ENCODE data around the gene PTCH1. TPM values are rescaled to one million over a fixed set of nuclear protein-coding genes. Genes with fewer than 3 reads are reported as not detected.

Gene PTCH1
- total and polyA plus RNA-seq, 2 donors (not counting 1 experiment from before 2014, with no cell fraction given): 3.5 to 13.8 TPM

DNA sequence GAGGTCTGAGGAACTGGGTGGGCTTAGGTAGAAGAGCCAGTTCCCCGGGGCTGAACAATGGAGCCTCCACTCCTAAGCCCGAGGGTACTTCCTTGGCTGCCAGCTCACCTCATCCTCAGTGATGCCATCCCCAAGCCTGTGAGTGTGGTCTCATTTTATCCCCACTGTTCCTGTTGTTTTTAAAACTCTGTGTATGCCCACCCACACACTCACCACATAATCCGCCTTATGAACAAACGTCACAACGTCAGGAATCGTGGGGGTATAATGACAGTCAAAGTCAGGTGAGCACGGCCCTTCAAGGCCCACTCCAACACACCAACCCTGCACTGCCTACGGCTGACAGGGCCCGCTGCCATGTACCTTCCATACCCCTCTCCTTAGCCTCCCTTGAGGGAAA lies 61.1 kb downstream of the PTCH1 start:
- no peak for ATAC-seq (ENCODE audit: low read depth)
- ChIA-PET CTCF (no interaction called here), POLR2A (no interaction called here)
- Histone ChIP-seq H3K36me3 (replicated peaks in 1 of 2; ENCODE audit: control extremely low read depth in 1 of 2, control insufficient read depth in 1 of 2, extremely low read depth in 1 of 2, insufficient read depth in 2 of 2, low read length in 1 of 2) (no peaks in the 10 kb centered on the region), H3K9ac (ENCODE audit: low read length) (no peak overlapping the region), H3K4me1 (ENCODE audit: control insufficient read depth in 2 of 2, insufficient read depth in 2 of 2, low read length in 2 of 2) (no peaks in the 10 kb centered on the region), H3K9me3 (ENCODE audit: control extremely low read depth in 1 of 3, control insufficient read depth in 2 of 3, insufficient read depth in 1 of 3, low read length in 2 of 3) (no peaks in the 10 kb centered on the region), H3K79me2 (ENCODE audit: control insufficient read depth, insufficient read depth, low read length) (no peaks in the 10 kb centered on the region), H3K27ac (ENCODE audit: low read length in 2 of 2) (no peak overlapping the region), H3K4me2 (replicated peaks; ENCODE audit: low read depth, low read length, poor library complexity, severe bottlenecking) (no peak overlapping the region), H2AFZ (ENCODE audit: insufficient read depth, low read depth, low read length, poor library complexity, severe bottlenecking) (no peak overlapping the region), H3K27me3 (replicated peaks in 1 of 4; ENCODE audit: control extremely low read depth in 1 of 4, control insufficient read depth in 3 of 4, insufficient read depth in 4 of 4, low read length in 3 of 4) (no peaks in the 10 kb centered on the region), H3K4me3 (ENCODE audit: control extremely low read depth in 1 of 5, extremely low read depth in 1 of 5, insufficient read depth in 1 of 5, low read depth in 2 of 5, low read length in 4 of 5) (no peak overlapping the region), H4K20me1 (ENCODE audit: control insufficient read depth, insufficient read depth, low read length, poor library complexity, severe bottlenecking) (no peaks in the 10 kb centered on the region)
- Mint-ChIP-seq H3K9me3 (ENCODE audit: insufficient read depth) (no peaks in the 10 kb centered on the region), H3K27ac (no peak overlapping the region), H3K4me1 (peaks cover under 1% of the 10 kb centered on the region), H3K27me3 (peaks cover 13% of the 10 kb centered on the region), H3K4me3 (no peak overlapping the region)
- no peak for DNase-seq
- intact Hi-C loops (cut with micrococcal nuclease): no loop called here
- 96% methylated on average over 9 of the region's 9 CpGs for WGBS (ENCODE audit: insufficient coverage)
- TF ChIP-seq, protein P1, sequence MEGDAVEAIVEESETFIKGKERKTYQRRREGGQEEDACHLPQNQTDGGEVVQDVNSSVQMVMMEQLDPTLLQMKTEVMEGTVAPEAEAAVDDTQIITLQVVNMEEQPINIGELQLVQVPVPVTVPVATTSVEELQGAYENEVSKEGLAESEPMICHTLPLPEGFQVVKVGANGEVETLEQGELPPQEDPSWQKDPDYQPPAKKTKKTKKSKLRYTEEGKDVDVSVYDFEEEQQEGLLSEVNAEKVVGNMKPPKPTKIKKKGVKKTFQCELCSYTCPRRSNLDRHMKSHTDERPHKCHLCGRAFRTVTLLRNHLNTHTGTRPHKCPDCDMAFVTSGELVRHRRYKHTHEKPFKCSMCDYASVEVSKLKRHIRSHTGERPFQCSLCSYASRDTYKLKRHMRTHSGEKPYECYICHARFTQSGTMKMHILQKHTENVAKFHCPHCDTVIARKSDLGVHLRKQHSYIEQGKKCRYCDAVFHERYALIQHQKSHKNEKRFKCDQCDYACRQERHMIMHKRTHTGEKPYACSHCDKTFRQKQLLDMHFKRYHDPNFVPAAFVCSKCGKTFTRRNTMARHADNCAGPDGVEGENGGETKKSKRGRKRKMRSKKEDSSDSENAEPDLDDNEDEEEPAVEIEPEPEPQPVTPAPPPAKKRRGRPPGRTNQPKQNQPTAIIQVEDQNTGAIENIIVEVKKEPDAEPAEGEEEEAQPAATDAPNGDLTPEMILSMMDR (IDR thresholded peaks at IDR 0.05): no peak
- TF ChIP-seq EZH2 (IDR thresholded peaks at IDR 0.05; ENCODE audit: borderline replicate concordance, insufficient read depth, low read depth, low read length, poor library complexity, severe bottlenecking): no peak

DNA sequence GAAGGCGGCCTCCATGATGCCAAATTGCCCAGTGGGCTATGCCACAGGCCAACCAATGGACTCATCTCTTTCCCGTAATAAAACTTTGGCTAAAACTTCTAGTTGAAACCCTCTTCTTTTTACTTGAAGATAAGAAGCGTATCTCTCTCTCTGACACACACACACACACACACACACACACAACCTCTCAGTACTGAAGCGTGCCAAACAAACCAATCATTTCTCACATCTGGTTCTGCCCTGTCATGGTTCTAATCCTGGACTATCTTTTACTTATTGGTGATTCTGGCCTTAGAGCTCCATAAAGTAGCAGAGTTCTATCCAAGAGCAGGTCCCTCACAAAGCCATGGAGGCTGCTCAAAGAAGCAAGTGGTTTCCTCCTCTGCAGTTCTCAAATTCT lies 64.6 kb downstream of the PTCH1 start:
- Histone ChIP-seq H3K79me2 (ENCODE audit: control insufficient read depth, insufficient read depth, low read length) (no peaks in the 10 kb centered on the region), H3K9me3 (ENCODE audit: control extremely low read depth in 1 of 3, control insufficient read depth in 2 of 3, insufficient read depth in 1 of 3, low read length in 2 of 3) (peaks cover 0 to 3% (median 0%) of the 10 kb centered on the region in 3 donors), H3K4me3 (ENCODE audit: control extremely low read depth in 1 of 5, extremely low read depth in 1 of 5, insufficient read depth in 1 of 5, low read depth in 2 of 5, low read length in 4 of 5) (no peak overlapping the region), H3K27ac (ENCODE audit: low read length in 2 of 2) (no peak overlapping the region), H3K4me1 (ENCODE audit: control insufficient read depth in 2 of 2, insufficient read depth in 2 of 2, low read length in 2 of 2) (no peaks in the 10 kb centered on the region), H4K20me1 (ENCODE audit: control insufficient read depth, insufficient read depth, low read length, poor library complexity, severe bottlenecking) (no peaks in the 10 kb centered on the region), H3K27me3 (replicated peaks in 1 of 4; ENCODE audit: control extremely low read depth in 1 of 4, control insufficient read depth in 3 of 4, insufficient read depth in 4 of 4, low read length in 3 of 4) (peaks cover 0 to 2% (median 0%) of the 10 kb centered on the region in 4 experiments), H3K9ac (ENCODE audit: low read length) (no peak overlapping the region), H3K4me2 (replicated peaks; ENCODE audit: low read depth, low read length, poor library complexity, severe bottlenecking) (no peak overlapping the region), H3K36me3 (replicated peaks in 1 of 2; ENCODE audit: control extremely low read depth in 1 of 2, control insufficient read depth in 1 of 2, extremely low read depth in 1 of 2, insufficient read depth in 2 of 2, low read length in 1 of 2) (no peaks in the 10 kb centered on the region), H2AFZ (ENCODE audit: insufficient read depth, low read depth, low read length, poor library complexity, severe bottlenecking) (no peak overlapping the region)
- Mint-ChIP-seq H3K4me1 (no peaks in the 10 kb centered on the region), H3K4me3 (no peak overlapping the region), H3K27me3 (peaks cover 11% of the 10 kb centered on the region), H3K27ac (no peak overlapping the region), H3K9me3 (ENCODE audit: insufficient read depth) (no peaks in the 10 kb centered on the region)
- DNase-seq: no peak
- POLR2A ChIA-PET: no interaction called here
- WGBS (ENCODE audit: insufficient coverage): 96% methylated on average over 4 of the region's 4 CpGs
- ATAC-seq (ENCODE audit: low read depth): no peak
- intact Hi-C loops (cut with micrococcal nuclease): no loop called here
- TF ChIP-seq, protein P1 (IDR thresholded peaks at IDR 0.05): no peak
- no peak for TF ChIP-seq EZH2 (IDR thresholded peaks at IDR 0.05; ENCODE audit: borderline replicate concordance, insufficient read depth, low read depth, low read length, poor library complexity, severe bottlenecking)
- CTCF ChIA-PET: no interaction called here

Data from B cell (primary cell).